SH-SY5Y (cell line): ENCODE data around the gene ETV6.

Source experiments
- GATA2 ChIP-seq: IDR thresholded peaks from 2 replicates; pipeline ENCODE4 v1.6.1; 2011; ENCODE audit warnings: mild to moderate bottlenecking, low read depth, low read length
- GATA3 ChIP-seq: IDR thresholded peaks from 2 replicates; pipeline ENCODE4 v1.6.1; 2011; ENCODE audit warnings: low read depth, mild to moderate bottlenecking, low read length, moderate library complexity

DNA sequence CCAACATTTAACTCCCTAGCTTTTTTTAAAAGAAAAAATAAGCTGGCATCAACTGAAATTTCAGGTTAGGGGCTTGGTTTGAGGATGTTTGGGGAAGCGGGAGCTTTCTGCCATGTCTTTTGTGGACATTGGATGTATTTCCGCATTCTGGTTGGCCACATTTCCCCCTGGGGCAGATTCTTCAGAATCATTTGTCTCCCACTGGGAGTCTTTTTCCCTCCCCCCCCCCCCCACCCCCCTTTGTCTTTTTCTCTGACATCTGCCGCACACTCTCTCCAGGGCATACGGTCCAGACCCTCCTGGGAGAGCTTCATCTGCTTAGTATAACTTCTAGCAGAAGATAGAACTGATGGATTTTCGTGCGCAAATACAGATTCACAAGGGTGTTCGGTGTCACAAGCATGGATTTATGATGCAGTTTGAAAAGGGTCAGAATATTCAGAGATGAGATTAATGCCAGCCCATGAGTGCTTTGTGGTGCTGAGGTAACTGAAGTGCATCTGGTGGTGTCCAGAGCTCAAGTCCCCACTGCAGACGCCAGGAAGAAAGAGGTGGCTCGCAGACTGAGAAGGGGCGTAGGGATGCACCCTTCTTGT, 40.2 kb downstream of the ETV6 start:
- TF ChIP-seq GATA3 (no peak), GATA2 (peak; percentile 53; the same call in 1 of the 2 replicates)
